ENCODE data around the gene BPIFA3.
"Not testable (repeated sequence)": the region's sequence is repeated elsewhere in the genome, so short reads cannot be mapped to it uniquely, and the experiment has no call there.

Gene BPIFA3

GRCh38 chr20:33183312-33183711 lies 33.8 kb upstream of the BPIFA3 start:
- Histone ChIP-seq H3K27me3 (ENCODE audit: control insufficient read depth, insufficient read depth, low read length) (no peaks in the 10 kb centered on the region), H3K4me3 (ENCODE audit: low read depth, low read length) (no peak overlapping the region), H3K9me3 (ENCODE audit: control insufficient read depth, low read length) (no peaks in the 10 kb centered on the region), H3K4me2 (ENCODE audit: low read length) (no peak overlapping the region), H3K4me1 (no peaks in the 10 kb centered on the region), H3K36me3 (ENCODE audit: control insufficient read depth, insufficient read depth, low read length) (no peaks in the 10 kb centered on the region), H3K79me2 (no peaks in the 10 kb centered on the region), H3K9ac (no peak overlapping the region), H2AFZ (no peak overlapping the region), H3K27ac (no peak overlapping the region)
- TF ChIP-seq CTCF (IDR thresholded peaks at IDR 0.05), result no peak

- not testable (repeated sequence) for H3K27me3 ChIP-seq (ENCODE audit: control insufficient read depth, insufficient read depth, low read length); H2AFZ ChIP-seq; H3K27ac ChIP-seq; H3K4me2 ChIP-seq (ENCODE audit: low read length); H3K9ac ChIP-seq; H3K36me3 ChIP-seq (ENCODE audit: control insufficient read depth, insufficient read depth, low read length); H3K79me2 ChIP-seq; H3K4me3 ChIP-seq (ENCODE audit: low read depth, low read length); H3K9me3 ChIP-seq (ENCODE audit: control insufficient read depth, low read length); H3K4me1 ChIP-seq
Observed at GRCh38 chr20:33185031-33185590, 32.0 kb upstream of the BPIFA3 start.

GRCh38 chr20:33187491-33187890 lies 29.7 kb upstream of the BPIFA3 start:
- H3K4me3 ChIP-seq (ENCODE audit: low read depth, low read length), result no peak overlapping the region
- no peaks in the 10 kb centered on the region for H3K27me3 ChIP-seq (ENCODE audit: control insufficient read depth, insufficient read depth, low read length)
- no peak overlapping the region for H3K4me2 ChIP-seq (ENCODE audit: low read length)
- H3K36me3 ChIP-seq (ENCODE audit: control insufficient read depth, insufficient read depth, low read length), result no peaks in the 10 kb centered on the region
- H3K4me1 ChIP-seq, result no peaks in the 10 kb centered on the region
- H2AFZ ChIP-seq, result no peak overlapping the region
- H3K27ac ChIP-seq, result no peak overlapping the region
- no peaks in the 10 kb centered on the region for H3K79me2 ChIP-seq
- no peak for TF ChIP-seq CTCF (IDR thresholded peaks at IDR 0.05)
- H3K9me3 ChIP-seq (ENCODE audit: control insufficient read depth, low read length), result no peaks in the 10 kb centered on the region
- no peak overlapping the region for H3K9ac ChIP-seq

GRCh38 chr20:33188421-33188820 lies 28.7 kb upstream of the BPIFA3 start:
- TF ChIP-seq CTCF (IDR thresholded peaks at IDR 0.05), result no peak
- no peaks in the 10 kb centered on the region for H3K9me3 ChIP-seq (ENCODE audit: control insufficient read depth, low read length)
- no peak overlapping the region for H3K27ac ChIP-seq

GRCh38 chr20:33191484-33191883 lies 25.7 kb upstream of the BPIFA3 start:
- H3K27me3 ChIP-seq (ENCODE audit: control insufficient read depth, insufficient read depth, low read length), result no peaks in the 10 kb centered on the region
- TF ChIP-seq CTCF (IDR thresholded peaks at IDR 0.05), result no peak
- H2AFZ ChIP-seq, result no peak overlapping the region
- no peaks in the 10 kb centered on the region for H3K9me3 ChIP-seq (ENCODE audit: control insufficient read depth, low read length)
- H3K79me2 ChIP-seq, result no peaks in the 10 kb centered on the region
- H3K27ac ChIP-seq, result no peak overlapping the region
- no peak overlapping the region for H3K4me3 ChIP-seq (ENCODE audit: low read depth, low read length)
- H3K9ac ChIP-seq, result no peak overlapping the region
- H3K36me3 ChIP-seq (ENCODE audit: control insufficient read depth, insufficient read depth, low read length), result no peaks in the 10 kb centered on the region
- H3K4me2 ChIP-seq (ENCODE audit: low read length), result no peak overlapping the region
- H3K4me1 ChIP-seq, result no peaks in the 10 kb centered on the region

More at GRCh38 chr20:33188421-33188820, 28.7 kb upstream of the BPIFA3 start:
- Histone ChIP-seq H3K36me3 (ENCODE audit: control insufficient read depth, insufficient read depth, low read length) (no peaks in the 10 kb centered on the region), H2AFZ (no peak overlapping the region), H3K4me1 (no peaks in the 10 kb centered on the region), H3K4me3 (ENCODE audit: low read depth, low read length) (no peak overlapping the region), H3K4me2 (ENCODE audit: low read length) (no peak overlapping the region), H3K9ac (no peak overlapping the region), H3K79me2 (no peaks in the 10 kb centered on the region), H3K27me3 (ENCODE audit: control insufficient read depth, insufficient read depth, low read length) (no peaks in the 10 kb centered on the region)
